OCI-M1 (cell line): Measurements from ENCODE around the gene VEGFA.

Experiments
- DNase-seq: peaks from one replicate; lab custom pipeline; 2025; lab: John Stamatoyannopoulos, UW

The VEGFA gene

DNA sequence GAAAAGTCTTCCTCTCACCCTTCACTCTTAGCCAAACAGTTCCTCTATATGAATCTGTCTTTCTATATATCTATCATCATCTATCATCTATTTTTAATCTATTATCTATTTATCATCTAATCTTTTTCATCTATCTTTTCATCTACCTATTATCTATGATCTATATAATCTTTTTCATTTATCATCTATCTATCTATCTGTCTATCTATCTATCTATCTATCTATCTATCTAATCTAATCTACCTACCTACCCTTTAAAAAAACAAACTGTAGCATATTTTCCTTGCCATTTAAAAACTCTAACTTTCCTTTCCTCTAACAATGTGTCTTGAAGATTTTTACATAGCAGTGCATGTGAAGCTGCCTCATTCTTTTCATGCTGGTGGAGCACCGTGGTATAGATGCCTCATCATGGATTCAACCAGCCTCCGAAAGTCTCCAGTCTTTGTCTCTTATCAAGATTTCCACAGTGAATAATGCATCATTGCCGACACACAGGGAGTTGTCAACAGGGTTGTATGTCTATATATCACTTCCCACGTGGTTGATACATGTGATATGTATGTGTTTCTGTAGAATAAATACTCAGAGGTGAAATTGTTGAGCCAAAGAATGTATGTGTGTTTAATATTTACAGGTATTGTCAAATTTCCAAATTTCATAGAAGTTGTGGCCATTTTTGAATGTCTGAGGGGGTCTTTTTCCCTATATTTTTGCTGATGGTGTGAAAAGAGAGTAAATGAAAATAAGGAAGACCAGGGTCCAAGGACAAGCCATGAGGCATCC is 51.3 kb downstream of the VEGFA start:
- no peak for DNase-seq

DNA sequence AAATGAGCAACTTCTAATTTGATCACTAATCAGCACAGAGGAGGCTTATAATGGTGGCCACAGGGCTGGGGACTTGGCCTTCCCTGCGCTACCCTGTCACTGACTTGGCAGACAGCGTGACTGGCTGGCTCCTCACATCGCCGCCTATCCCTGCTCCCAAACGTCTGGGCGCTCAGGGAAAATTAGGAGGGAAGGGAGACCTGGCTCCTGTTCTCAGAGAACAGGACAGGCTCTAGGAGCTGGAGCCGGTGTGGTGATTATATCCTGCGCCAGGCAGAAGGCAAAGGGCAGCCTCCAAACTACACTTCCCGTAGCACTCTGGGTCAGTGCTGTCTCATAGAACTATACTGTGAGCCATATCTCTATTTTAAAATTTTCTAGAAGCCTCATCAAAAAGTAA is 53.4 kb downstream of the VEGFA start:
- no peak for DNase-seq

DNA sequence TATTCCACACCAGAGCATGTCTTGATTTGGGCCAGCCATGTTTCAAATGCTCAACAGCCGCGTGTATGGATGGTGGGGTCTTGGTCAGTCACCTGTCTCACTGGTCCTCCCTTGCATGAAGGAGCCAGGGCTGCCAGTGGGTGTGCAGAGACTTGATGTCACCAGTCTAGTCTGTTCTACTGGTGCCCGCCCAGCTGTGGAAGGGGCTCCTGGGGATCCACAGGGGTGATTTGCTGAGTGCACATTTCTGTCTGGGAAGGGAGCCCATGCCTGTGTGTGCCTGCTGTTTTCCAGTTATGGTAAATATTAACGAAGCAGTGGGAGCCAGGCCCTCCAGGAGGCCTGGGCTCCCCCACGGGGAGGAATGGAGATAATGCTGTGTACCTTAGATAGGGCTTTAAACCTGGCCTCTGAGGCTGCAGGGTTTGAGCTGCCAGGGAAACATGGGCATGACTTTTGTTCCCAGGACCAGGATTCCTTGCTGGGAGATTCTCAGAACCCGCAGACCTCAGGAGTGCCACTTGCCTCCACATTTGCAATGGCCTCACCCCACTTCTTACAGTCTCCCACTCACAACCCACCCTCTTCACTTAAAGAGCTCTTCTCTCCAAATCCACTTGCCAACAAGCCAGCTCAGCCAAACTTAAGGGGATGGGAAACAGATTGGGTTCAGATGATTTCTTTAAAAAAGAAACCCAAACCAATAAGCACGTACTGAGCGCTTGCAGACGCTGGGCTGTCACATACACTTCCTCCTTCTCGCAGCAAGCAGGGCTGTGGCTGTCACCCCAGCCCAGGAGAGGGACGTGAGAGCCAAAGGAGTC is 54.1 kb downstream of the VEGFA start:
- DNase-seq, result peak; percentile 77

DNA sequence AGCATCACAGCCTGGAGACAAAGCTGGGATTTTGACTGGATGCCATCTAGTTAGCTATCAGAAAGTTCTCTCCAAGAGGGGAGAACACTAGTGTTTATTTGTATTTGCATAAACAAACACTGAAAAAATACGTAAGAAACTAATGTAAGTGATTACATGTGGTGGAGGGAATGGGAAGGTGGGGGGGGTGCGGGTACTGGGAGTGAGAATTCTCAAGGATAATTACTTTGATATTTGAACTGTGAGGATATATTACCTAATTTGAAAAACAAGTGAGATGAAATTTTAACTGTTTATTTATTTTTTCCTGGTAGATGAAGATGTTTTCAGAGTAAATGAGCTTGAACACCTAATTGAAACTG is 54.7 kb downstream of the VEGFA start:
- DNase-seq, result no peak

GRCh38 chr6:43825187-43826115 is 55.4 kb downstream of the VEGFA start:
- DNase-seq, result no peak

GRCh38 chr6:43826730-43827129 is 56.7 kb downstream of the VEGFA start:
- DNase-seq, result no peak

DNA sequence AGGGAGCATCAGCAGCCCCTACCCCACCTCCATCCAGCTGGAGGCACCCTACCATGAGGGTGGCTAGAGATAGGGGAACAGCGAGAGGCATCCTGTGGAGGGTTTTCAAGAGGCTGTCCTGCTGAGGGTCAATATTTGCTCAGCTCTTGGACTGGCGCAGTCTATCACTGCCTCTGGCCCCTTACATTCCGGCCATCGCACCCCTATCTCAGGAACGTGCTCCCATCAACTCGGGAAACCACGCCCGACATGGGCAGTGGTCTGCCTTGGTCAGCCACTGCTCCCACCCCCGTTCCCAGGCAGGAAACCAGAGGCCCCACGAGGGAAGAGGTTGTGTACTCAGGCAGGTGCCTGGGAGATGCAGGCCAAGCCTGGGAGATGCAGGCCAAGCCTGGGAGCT is 57.9 kb downstream of the VEGFA start:
- no peak for DNase-seq

GRCh38 chr6:43828711-43829110 is 58.7 kb downstream of the VEGFA start:
- DNase-seq, result no peak

DNA sequence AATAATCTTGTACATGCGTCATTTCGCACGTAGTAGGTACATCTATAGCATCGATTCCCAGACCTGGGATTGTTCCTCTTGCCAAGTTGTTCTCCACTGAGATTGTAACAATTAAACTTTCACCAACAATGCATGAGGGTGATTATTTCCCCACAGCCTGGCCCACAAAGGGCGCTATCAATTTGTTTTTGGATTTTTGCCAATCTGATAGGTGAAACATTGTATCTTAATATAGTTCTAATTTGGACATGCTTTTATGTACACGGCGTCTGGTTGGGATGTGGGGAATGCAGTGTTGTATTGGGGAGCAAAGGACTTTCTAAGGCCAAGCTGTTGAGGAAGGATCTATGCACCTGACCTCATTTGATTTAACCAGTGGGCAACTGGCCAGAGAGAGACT is 59.5 kb downstream of the VEGFA start:
- peak; percentile 37 for DNase-seq

- DNase-seq, result no peak
Measured at GRCh38 chr6:43830775-43831174, 60.8 kb downstream of the VEGFA start.

GRCh38 chr6:43831191-43831590 is 61.2 kb downstream of the VEGFA start:
- DNase-seq, result no peak

GRCh38 chr6:43833223-43833995 is 63.4 kb downstream of the VEGFA start:
- DNase-seq, result no peak

- no peak for DNase-seq
Measured at GRCh38 chr6:43833996-43834390, 64.0 kb downstream of the VEGFA start.

- DNase-seq, result no peak
Measured at GRCh38 chr6:43834528-43835155, 64.6 kb downstream of the VEGFA start.

DNA sequence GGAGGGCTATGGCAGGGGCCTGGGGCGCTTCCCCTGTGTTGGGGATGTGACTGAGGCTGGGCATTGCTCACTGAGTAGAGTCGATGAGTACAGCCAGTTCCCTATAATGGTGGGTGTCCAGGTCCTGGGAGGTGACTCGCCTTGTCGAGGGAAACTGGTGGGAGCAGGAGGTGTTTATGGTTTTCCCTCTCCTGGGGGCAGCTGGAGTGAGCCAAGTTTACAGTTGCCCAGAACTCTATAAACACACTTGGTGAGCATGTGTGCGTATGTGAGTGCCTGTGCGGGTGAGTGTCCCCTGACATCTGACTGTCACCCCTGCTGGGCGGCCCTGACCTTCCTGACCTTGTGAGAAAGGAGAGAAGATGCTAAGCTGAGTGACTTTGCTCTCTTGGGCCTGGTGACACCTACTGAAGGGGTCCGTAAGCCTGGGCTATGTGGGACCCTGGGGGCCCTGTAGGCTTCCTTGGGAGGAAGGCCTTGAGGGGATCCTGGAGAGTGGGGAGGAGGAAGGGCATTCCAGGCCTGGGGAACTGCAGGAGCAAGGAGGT is 65.9 kb downstream of the VEGFA start:
- DNase-seq, result no peak
